NCI-H1930 (cell line): ENCODE data around the gene HID1.
"Not testable (repeated sequence)": the region's sequence is repeated elsewhere in the genome, so short reads cannot be mapped to it uniquely, and the experiment has no call there.

ENCODE experiments used
- DNase-seq, 2 experiments: peaks; one replicate each; lab custom pipeline; 2025; lab: John Stamatoyannopoulos, UW

HID1 gene

DNA sequence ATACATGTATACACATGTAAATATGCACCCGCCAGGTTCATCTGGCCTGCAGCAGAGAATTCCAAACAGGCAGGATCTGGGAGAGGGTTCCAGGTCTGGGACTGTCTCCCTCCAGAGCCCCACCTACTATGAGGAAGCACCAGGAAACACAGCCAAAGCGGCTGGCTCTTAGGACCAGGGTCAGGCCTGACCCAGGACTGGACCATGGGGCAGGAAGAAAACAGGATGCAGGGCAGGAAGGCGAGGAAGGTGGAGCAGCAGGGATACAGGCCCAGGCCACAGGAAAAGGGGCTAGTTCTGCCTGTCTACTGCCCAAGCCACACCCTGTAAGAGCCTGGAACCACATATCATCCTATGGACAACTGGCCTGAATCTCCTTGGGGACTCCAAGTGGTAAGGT lies 2.2 kb downstream of the HID1 start:
- DNase-seq: no peak

DNA sequence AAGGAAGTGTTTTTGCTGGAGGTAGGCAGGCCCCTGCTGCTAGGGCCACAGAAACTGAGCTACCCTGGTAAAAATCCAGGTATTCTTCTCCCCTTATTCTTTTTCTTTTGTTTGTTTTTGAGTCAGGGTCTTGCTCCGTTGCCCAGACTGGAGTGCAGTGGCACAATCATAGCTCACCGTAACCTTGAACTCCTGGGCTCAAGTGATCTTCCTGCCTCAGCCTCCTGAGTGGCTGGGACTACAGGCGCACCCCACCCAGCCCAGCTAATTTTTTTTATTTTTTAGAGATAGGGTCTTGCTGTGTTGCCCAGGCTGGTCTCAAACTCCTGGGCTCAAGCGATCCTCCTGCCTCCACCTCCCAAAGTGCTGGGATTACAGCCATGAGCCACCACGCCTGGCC lies 3.1 kb downstream of the HID1 start:
- not testable (repeated sequence) for DNase-seq

DNA sequence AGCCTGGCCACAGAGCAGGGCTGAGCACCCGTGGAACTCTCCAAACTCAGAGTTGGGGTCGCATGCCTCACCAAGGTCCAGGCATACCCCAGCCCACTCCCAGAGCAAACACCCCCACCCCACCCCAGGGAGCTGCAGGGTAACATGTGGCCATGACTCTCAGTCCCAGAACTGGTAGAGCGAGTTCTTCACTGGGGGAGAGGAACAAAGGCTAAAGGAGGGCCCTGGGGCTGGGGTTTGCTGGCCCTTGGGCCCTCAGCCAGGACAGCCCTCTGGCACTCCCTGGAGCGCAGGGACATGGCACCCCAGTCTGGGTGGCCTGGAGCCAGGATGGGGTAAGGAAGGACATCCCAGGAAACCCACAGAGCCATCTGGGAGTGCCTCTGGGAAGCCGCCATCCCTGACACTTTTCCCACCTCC lies 4.2 kb downstream of the HID1 start:
- DNase-seq: no peak

DNA sequence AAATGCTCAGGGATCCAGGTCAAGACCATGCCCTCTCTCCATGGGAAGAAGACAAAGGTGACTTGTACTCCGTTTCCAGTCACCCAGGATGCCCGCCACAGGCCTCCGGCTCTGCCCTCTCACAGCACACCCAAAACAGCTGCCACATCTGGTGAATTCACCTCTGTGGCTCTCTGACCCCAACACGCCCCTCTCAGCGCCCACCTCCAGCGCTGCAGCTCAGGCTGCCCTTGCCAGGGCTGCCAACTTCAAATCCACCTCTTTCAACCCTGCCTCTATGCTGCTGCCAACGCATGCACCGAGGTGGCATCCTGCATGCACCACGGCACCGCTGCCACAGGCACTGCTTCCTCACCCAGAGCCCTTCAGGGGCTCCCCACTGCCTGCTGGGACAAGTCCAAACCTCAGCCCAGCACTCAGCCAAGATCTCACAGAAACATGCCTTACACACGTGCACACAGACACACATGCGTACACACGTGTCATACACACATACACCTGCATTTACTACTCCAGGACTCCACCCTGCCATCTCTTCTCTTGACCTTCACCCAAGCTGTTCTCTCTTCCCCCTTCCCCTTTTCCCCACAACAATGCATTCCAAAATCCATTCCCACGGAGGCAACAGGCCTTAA lies 7.5 kb downstream of the HID1 start:
- no peak for DNase-seq

DNA sequence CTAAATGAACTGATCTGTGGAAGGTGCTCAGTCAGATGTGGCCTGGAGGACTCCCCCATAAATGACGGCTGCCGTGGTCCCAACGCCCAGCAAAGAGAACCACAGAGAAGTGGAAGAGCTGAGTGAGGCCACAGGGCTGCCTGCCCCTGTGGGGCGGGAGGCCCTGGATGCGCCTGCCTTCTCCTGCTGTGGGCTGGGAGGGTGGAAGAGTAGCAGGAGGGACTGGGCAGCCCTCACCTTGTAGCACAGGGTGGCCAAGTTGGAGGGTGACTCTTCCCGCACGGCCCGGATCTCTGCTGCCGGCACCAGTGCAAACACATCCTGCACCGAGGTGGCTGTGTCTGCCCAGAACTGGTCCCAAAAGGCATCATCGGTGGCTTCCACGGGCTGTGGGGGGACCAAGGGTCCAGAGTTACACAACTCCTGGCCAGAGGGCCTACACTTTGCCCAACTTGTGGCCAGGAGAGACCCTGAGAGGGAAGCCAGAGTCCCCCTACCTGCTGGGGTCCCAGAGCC lies 8.3 kb downstream of the HID1 start:
- DNase-seq: no peak

DNA sequence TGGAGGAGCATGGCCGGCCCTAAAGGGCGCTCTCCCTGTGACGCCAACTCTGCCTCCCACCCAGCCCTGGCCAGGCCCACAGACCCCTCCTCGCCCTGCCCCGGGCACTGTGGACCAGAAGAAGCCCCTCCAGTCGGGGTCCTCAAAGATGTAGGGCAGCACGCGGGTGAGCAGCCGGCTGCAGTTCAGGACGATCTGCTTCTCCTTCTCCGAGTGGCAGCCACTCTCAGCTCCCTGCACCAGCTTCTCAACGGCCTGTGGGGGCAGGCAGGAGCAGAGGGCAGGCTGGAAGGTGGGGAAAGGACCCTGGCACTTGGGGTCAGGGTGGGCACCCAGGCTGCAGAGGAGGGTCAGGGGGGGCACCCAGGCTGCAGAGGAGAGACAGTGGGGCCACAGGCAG lies 8.9 kb downstream of the HID1 start:
- DNase-seq: no peak

DNA sequence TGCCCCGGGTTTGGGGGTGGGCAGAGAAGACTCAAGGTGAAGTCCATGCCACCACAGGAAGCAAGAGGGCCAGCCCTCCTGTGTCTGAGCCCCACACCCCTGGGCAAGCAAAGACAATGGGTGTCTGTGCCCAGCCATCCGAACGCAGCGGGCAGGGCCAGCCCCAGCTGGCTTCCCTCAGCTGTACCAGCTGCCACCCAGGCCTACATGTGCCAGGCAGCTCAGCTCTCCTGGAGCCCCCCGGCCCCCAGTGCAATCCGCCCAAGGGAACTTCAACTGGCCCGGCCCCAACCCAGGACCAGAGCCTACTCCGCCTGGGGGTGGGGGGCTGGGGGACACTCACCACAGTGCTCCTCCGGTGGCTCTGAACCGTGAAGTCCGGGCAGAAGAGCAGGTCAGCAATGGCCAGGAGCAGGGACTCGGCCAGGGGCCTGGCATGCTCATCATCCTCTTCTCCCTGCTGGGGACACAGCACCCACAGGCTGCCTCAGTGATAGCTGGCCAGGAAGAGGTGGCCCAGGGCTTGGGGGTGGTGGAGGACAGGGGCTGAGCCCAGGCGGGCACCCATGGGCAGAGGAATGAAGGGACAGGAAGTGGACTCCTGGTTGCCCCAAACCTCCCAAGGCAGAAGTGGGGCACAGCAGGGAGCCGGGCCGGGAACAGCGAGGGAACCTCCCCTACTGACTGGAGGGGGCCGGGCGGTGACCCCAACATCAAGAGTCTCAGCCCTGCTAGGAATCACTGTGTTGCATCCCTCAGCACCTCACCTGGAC lies 9.8 kb downstream of the HID1 start:
- no peak for DNase-seq

DNA sequence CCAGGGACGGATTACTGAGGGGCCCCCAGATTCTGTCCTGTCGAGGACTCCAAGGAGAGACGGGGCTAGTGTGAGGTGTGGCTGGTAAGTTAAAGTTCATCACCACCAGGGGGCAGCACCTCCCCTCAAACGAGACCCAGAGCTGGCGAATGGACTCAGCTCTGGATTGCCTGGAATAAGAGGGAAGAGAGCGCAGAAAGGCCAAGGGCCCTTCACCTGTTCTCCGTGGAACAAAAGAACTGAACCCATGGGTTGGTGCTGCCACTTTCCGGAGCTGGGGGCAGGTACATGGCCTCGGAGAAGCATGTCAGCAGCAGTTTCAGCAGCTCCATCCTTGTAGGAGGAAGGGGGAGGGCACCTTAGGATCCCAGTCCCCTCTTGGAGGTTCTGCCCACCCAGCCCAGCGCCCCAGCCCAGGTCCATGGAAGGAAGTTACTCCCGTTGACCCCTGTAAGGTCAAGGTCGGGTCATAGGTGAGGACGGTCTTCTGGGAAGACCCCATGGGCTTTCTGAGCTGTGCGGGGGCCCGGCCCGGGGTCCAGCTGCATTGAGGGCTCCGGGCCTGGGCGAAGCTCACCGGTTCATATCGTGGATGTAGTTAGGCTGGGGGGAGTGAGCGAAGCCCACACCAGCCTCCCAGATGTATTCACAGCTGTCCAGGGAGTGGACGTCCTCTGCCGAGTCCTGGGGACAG lies 10.8 kb downstream of the HID1 start:
- peak; percentile 71 to 85 for DNase-seq

DNA sequence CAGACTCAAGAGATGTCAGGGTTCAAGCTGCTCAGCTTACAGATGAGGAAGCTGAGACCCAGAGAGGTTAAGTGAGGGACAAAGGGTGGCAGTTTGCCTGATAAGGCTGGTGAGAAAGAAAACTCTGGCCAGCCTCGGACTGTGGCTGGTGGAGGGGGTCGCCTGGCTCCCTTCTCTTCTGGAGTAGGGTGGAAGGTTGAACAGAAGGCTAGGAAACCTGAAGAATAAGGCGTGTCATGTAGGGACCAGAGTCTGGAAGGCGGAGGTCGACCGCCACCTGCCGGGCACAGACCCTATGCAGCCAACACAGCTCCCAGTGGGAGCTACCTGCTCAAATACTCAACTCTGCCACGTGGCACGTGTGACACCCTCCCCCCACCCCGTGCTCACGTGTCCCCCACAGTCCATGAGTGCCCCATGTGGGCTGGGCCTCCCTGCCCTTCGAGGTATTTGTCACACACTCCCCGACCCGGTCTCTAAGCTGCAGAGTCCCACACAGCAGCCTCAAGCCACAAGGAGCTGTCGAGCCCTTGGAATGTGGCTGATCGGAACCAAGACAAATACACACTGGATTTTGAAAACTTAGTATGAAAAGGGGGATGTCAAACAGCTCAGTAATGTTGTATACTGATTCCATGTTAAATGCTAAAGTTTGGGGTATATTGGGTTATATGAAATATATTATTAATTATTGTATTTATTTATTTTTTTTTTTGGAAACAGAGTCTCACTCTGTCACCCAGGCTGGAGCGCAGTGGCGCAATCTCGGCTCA lies 11.8 kb downstream of the HID1 start:
- DNase-seq: no peak

DNA sequence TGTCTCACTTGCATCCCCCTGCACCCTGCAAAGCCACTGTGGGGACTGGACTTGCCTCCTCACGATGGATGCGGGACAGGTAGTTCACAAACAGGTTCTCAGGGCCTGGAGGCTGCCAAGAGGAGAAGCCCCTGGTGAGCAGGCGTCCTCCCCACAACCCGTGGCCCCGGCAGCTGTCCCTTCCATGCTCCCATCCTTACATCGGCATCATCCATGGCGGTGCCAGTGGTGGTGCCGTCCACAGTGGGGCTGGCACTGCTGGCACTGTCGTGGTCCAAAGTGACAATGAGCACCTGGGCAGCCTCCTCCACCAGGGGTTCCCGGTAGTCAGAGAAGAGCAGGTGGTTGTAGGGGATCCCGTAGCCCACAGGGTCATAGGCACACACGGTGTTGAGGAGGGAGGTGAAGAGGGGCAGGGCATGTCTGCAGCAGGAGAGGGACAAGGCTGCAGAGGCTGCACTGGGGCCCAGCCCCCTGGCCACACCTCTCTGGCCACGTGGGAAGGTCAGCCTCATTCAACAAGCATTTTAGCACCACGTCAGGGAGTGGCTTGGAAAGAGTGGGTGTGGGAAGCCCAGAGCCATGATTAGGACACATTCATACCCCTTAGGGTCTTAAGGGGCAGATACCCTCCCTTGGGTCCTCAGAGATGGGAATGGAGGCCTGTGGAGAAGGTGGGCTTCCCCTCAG lies 12.6 kb downstream of the HID1 start:
- no peak for DNase-seq

DNA sequence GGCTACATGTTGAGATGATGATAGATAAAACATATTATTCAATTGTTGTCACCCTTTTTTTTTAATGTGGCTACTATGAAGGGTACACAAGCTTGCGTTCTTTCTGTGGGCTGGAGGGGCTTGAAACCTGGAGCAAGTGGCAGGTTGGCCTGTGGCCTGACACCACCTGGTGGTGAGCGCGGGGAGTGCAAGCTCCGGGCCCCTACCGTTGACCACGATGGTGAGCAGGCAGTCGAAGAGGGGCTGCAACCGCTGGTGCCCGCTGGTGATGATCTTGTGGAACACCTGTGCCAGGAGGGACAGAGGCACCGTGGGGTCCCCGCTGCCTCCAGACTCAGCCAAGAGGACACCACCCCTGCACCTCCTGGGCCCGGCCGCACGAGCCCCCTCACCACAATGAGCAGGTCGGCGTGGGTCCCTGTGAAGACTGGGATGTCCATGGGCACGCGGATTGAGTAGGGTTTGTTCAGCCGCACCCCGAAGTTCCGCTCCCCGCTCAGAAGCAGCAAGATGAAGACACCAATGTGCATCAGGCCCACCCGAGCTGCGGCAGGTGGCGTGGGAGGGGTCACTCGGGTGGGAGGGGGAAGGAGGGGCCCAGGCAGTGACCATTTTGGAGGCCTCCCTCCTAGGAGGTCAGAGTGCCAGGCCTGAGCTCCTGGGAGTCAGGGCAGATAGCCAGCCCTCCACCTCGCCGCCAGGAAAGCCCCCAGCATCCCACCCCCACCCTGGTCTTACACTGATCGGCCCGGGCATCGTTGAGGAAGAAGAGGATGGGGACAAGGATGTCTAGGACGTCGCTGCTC lies 14.4 kb downstream of the HID1 start:
- peak; percentile 8 to 70 for DNase-seq

DNA sequence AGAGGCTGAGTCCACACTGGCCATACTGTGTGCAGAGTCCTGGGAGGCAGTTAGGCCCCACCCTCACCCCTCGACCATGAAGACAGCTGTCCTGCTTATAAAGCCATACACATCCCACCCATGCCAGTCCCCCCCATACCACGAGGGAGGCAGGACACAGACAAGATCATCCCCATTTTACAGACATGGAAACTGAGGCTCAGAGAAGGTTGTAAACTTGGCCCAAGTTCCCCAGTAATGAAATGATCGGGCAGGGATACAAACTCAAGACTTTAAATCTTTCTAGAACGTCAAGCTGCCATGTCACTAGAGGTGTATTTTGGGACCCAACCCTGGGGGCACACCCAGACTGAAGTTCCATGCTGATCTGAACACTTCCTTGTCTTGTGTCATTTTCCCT lies 16.5 kb downstream of the HID1 start:
- no peak for DNase-seq

DNA sequence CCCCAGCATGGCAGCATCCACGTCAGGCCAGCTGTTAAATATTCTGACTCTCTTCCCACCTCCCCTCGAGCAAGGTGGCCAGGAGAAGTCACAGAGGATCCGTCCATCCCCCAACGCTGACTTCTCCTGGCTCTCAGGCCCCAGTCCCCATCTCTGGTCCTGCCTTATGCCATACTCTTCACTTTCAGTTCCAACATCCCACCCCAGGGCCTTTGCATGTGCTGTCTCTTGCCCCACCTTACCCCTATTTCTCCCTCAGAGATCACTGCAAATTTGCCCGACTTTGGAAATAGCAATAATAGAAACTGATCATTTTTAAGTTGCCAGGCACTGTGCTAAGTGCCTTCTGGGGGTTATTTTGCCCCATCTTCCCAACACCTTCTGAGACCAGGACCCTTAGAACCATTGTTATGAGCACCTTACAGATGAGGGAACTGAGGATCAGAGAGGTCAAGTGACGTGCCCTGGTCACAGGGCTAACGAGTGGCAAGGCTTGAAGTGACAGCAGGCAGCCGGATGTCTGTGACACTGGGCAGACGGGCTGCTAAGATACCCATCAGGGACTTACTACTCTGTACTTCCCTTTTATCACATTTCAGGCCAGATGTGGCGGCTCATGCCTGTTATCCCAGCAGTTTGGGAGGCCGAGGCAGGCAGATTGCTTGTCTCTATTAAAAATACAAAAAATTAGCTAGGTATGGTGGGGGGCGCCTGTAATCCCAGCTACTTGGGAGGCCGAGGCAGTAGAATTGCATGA lies 17.7 kb downstream of the HID1 start:
- DNase-seq: no peak

DNA sequence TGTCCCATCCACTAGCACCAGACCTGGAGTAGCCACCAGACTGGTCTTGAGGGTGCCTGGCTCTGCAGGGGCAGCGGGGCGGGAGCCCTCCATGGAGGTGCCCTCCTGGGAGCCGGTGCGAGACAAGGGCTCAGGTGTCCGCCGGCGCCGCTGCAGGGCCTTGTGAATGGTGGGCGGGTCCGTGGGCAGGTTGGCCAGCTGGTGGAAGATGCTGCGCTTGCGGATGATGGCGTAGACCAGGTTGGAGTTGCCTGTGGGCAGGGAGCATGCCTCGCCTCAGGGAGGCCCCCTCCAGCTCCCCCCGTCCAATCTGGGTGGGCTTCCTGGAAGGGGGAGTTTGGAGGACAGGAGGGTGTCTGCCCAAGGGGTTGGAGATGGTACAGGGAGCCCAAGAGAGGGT lies 18.4 kb downstream of the HID1 start:
- DNase-seq: no peak

DNA sequence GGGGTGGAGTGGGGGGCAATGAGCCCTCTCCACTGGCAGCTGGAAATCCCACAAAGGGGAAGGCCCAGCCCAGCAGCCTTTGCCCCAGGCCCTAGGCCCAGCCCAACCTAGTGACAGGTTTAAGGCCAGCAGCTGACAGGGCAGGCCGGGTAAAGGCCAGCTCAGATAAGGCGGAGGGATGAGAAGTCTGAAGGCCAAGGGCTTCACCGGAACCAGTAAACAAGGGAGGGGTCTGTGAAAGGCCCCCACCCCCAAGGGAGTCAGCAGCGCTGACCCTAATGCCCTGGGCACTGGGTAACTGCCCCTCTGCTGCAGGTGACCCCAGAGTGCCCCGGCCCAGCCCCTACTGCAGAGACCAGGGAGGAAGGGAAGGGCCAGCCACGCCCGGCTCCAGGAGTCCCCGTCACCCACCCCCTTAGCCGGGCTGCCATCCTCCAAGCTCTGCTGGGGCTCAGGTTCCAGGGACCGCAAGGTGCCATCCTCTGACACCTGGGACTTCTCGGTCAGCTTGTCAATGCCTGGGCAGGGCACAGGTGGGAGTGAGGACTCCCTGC lies 19.3 kb downstream of the HID1 start:
- no peak for DNase-seq

DNA sequence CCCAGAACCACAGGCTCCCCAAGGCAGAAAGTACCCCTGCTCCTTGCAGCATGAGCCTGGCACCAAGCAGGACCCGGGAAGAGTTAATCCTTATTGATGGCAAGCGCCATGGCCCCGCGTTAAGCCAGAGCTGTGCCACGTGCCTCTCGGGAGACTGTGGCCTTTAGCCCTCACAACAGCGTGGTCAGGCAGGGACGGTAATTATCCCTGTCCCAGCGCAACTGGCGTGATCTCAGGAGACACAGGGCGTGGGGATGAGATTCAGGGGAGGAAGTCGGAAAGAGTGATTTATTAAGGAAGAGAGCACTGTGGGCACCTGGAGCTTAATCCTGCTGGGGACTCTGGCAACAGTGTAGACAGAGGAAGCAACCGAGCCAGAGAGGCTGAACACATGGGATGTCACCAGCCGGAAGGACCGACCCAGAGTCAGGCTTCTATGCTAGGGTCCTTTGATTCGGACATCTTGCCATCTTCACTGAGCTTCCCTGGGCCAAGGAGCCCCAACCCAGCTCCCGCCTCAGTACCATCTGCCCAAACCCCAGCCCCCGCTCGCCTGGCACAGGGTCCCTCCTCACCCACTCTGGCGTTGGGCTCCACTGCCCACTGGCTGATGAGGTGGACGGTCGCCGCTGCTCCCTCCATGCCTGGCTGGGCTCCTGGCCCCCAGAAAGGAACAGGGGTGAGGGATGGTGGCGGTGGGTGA lies 20.0 kb downstream of the HID1 start:
- no peak for DNase-seq

DNA sequence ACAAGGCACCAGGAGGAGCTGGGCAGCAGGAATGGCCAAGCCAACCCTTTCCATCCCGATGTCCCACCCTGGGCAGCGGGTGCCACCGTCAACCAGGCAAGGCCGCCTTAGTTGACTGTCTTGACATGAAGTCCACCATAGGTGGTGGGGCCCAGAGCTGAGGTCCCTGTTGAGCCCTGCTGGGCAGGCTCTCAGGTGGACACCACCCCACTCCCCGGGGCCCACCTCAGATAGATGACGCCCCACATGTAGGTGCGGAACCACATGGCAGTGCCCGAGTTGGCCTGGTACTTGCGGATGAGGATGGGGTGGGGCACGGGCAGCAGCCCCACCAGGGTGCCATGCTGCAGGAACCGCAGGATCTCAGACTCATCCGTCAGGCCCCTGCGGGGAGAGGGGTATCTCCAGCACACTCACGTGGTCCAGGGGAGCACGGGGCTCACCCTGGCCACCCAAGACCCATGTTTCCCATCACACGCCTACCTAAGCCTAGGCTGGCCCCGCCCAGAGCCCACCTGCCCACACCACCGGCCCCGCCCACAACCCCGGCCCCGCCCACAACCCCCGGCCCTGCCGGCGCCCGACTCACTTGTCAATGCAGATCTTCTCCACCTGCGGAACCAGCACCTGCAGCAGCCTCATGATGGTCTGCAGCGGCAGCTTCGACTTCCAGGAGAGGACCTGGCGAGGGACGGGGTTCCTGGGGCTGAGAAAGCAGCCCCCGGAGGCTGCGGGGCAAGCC lies 20.7 kb downstream of the HID1 start:
- DNase-seq: no peak

DNA sequence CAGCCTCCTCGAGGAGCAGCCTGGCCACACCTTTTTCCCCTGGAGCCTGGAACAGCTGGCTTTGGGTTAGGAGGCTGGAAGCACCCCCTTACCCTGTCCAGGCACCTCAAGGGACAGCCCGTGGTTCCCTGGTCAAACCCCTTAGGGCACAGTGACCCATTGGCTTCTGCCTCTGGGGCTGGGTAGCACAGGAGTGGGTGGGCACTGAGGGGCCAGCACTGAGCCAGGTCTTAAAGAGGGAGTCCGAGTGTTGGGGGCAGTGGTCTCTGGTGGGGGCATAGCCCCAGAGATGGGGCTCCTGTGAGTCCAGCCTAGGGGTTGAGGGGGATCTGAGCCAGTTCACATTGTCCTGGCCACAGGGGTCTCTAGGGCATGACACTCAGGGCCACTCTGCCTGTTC lies 21.5 kb downstream of the HID1 start:
- DNase-seq: no peak
